Measurements from ENCODE around the gene BFAR.
"Not testable (repeated sequence)": the region's sequence is repeated elsewhere in the genome, so short reads cannot be mapped to it uniquely, and the experiment has no call there.

Gene BFAR

DNA sequence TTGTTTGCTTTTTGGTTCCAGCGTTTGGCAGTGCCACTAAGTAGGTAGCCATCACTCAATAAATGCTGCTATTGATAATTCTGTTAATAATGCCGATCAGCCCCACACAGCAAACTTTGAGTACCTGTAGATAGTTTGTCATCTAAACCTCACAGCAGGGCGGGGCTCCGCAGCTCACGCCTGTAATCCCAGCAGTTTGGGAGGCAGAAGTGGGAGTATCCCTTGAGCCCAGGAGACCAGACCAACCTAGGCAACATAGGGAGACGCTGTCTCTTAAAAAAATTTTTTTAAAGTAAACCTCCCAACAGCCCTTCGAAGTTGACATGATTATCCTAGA, 1.6 kb downstream of the BFAR start:
- ChIA-PET POLR2A (interaction anchor here (0.6 to 0.8 kb wide), 2 partner anchors 20 to 24 kb away, joined by 5 to 7 read pairs; no protein-coding TSS in a partner anchor), CTCF (interaction anchor here (1.0 to 1.1 kb wide), 2 partner anchors 8 to 11 kb away, joined by 3 to 4 read pairs; no protein-coding TSS in a partner anchor)
- TF ChIP-seq, protein P1, sequence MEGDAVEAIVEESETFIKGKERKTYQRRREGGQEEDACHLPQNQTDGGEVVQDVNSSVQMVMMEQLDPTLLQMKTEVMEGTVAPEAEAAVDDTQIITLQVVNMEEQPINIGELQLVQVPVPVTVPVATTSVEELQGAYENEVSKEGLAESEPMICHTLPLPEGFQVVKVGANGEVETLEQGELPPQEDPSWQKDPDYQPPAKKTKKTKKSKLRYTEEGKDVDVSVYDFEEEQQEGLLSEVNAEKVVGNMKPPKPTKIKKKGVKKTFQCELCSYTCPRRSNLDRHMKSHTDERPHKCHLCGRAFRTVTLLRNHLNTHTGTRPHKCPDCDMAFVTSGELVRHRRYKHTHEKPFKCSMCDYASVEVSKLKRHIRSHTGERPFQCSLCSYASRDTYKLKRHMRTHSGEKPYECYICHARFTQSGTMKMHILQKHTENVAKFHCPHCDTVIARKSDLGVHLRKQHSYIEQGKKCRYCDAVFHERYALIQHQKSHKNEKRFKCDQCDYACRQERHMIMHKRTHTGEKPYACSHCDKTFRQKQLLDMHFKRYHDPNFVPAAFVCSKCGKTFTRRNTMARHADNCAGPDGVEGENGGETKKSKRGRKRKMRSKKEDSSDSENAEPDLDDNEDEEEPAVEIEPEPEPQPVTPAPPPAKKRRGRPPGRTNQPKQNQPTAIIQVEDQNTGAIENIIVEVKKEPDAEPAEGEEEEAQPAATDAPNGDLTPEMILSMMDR (IDR thresholded peaks at IDR 0.05; ENCODE audit: control extremely low read depth, extremely low read depth, low read depth, missing control alignments) = no peak
- DNase-seq (ENCODE audit: extremely low spot score) = no peak

DNA sequence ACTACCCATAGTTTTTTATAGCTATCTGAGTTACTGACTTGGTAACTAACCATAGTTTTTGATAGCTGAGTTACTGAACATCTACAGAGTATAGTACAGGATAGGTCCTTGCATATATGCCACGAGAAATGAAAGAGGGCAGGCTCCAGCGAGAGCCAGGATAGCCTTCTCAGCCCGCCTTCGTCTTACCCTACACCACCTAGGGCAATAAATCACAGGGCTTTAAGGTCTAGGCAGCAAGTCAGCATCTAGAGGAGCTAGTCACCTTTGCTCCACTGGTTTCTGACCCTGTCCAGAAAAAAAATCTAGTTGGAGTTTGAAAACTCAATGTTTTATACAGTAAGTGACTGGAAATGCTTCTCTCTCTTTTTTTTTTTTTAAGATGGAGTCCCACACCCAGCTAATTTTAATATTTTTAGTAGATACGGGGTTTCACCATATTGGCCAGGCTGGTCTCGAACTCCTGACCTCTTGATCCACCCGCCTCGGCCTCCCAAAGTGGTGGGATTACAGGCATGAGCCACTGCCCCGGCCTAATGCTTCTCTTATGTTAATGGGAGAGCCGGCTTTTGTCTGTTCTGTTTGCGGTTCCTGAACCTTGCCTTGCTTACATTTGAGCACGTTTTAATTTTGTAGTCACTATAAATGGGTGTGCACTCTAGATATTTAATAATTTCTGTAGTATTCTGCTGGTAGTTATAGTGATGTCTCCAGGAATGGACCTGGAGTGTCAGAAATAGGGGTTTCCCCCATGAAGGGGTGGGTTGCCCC, 2.8 kb downstream of the BFAR start:
- CTCF ChIA-PET = interaction anchor here (0.9 kb wide), 1 partner anchor 17 kb away, joined by 3 read pairs; no protein-coding TSS in a partner anchor

DNA sequence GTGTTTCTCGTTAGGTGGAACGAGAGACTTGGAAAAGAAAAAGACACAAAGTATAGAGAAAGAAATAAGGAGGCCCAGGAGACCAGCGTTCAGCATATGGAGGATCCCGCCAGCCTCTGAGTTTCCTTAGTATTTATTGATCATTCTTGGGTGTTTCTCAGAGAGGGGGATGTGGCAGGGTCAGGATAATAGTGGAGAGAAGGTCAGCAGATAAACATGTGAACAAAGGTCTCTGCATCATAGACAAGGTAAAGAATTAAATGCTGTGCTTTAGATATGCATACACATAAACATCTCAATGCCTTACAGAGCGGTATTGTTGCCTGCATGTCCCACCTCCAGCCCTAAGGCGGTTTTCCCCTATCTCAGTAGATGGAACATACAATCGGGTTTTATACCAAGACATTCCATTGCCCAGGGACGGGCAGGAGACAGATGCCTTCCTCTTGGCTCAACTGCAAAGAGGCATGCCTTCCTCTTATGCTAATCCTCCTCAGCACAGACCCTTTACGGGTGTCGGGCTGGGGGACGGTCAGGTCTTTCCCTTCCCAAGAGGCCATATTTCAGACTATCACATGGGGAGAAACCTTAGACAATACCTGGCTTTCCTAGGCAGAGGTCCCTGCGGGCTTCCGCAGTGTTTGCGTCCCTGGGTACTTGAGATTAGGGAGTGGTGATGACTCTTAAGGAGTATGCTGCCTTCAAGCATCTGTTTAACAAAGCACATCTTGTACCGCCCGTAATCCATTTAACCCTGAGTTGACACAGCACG, 3.6 kb downstream of the BFAR start:
- POLR2A ChIA-PET; CTCF ChIA-PET; DNase-seq (ENCODE audit: extremely low spot score): not testable (repeated sequence)

More for the DNA sequence above, 2.8 kb downstream of the BFAR start:
- POLR2A ChIA-PET = no interaction called here
- TF ChIP-seq, protein P1 (IDR thresholded peaks at IDR 0.05; ENCODE audit: control extremely low read depth, extremely low read depth, low read depth, missing control alignments) = no peak
- no peak for DNase-seq (ENCODE audit: extremely low spot score)

DNA sequence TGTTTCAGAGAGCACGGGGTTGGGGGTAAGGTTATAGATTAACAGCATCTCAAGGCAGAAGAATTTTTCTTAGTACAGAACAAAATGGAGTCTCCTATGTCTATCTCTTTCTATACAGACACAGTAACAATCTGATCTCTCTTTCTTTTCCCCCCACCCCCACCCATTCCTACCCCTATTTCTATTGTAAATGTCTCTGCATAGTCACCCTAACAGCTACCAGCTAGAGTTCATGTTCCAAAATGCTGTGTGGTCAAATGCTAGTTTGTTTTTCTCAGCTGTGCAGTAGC, 4.1 kb downstream of the BFAR start:
- DNase-seq (ENCODE audit: extremely low spot score); CTCF ChIA-PET; POLR2A ChIA-PET: not testable (repeated sequence)

DNA sequence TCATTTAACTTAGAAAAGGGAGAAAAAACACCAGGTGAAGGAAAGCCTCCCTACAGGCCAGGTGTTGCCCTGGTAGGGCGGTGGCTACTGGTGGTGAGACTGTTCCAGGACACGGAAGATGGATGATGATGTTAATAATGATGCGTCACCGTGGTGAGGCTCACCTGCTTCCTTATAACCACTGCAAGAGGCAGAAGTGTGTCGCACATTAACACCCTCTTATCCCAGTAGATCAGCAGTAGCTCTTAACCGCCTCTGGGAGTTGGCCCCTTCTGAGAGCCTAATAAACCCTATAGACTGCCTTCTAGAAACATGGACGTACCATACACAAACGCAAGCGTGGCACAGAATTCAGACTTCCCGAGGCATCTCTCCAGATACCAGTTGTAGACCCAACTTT, 7.8 kb downstream of the BFAR start:
- TF ChIP-seq, protein P1 (IDR thresholded peaks at IDR 0.05; ENCODE audit: control extremely low read depth, extremely low read depth, low read depth, missing control alignments) = no peak
- CTCF ChIA-PET = interaction anchor here (1.6 kb wide), 1 partner anchor 17 kb away, joined by 6 read pairs; no protein-coding TSS in a partner anchor
- DNase-seq (ENCODE audit: extremely low spot score) = no peak
- POLR2A ChIA-PET = no interaction called here

DNA sequence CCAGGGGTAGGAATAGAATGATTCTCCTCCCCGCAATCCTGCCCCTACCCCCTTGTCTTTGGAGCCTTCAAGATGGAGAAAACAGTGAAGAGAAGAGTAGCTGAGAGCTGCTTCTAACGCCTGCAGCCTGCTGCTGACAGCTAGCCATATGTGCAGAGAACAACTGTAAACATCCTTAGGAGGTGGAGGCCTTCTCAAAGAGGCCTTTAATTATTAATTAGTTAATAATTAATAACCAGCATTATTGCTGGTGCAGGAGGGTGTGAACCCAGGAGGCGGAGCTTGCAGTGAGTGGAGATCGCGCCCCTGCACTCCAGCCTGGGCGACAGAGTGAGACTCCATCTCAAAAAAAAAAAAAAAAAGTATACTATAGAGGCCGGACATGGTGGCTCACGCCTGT, 8.5 kb downstream of the BFAR start:
- ChIA-PET POLR2A (no interaction called here), CTCF (interaction anchor here (1.4 kb wide), 1 partner anchor 379 kb away, joined by 3 read pairs; no protein-coding TSS in a partner anchor)

DNA sequence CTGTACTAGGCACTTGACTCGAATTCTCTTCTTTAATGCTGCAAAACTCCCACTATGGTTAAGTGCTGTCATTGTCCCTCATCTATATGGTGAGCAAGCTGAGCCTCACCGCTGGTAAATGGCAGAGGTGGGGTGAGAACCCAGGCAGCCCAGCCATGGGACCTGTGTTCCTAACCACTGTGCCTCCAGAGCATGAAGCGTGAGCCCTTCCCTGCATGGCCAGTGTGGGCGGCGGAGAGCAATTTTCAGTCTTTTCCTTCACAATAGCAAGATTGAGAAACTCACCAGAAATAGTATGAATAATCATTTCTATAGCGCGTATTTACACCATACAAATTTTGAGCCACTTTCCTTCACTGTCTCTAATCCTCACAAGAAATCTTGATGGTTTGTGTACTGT, 9.2 kb downstream of the BFAR start:
- ChIA-PET POLR2A (no interaction called here), CTCF (interaction anchor here (1.4 kb wide), 2 partner anchors 8 to 379 kb away, joined by 3 to 4 read pairs; no protein-coding TSS in a partner anchor)
- TF ChIP-seq, protein P1 (IDR thresholded peaks at IDR 0.05; ENCODE audit: control extremely low read depth, extremely low read depth, low read depth, missing control alignments) = no peak
- no peak for DNase-seq (ENCODE audit: extremely low spot score)

More for the DNA sequence above, 8.5 kb downstream of the BFAR start:
- TF ChIP-seq, protein P1 (IDR thresholded peaks at IDR 0.05; ENCODE audit: control extremely low read depth, extremely low read depth, low read depth, missing control alignments) = no peak
- no peak for DNase-seq (ENCODE audit: extremely low spot score)

All from GM10248 (cell line).